Smooth muscle cell (in vitro differentiated cells): ENCODE results near the gene HLA-DQA2. TPM values are rescaled to one million over a fixed set of nuclear protein-coding genes. Genes with fewer than 3 reads are reported as not detected.
A peak's percentile ranks its signal among the peaks of the same experiment; 100 is the strongest.
"Not testable (repeated sequence)": the region's sequence is repeated elsewhere in the genome, so short reads cannot be mapped to it uniquely, and the experiment has no call there.

Experiments used
- DNase-seq: peaks from one replicate; lab custom pipeline; 2025; ENCODE audit not compliant: unreplicated experiment; lab: John Stamatoyannopoulos, UW
- H2AFZ ChIP-seq: fragments of 200-600 bp; sonication (generic); 2 replicates; pipeline ENCODE4 v1.6.0; 2016; ENCODE audit warnings: antibody characterized with exemption, low read depth, mild to moderate bottlenecking
- H3F3A ChIP-seq: fragments of 200-600 bp; sonication (generic); 2 replicates; pipeline ENCODE4 v1.6.0; 2017; ENCODE audit warnings: antibody characterized with exemption, low read depth
- H3K27ac ChIP-seq: fragments of 200-600 bp; sonication (generic); 2 replicates; pipeline ENCODE4 v1.5.1; 2016; ENCODE audit warnings: low read depth, mild to moderate bottlenecking
- H3K27me3 ChIP-seq: fragments of 200-600 bp; sonication (generic); 2 replicates; pipeline ENCODE4 v1.6.1; 2016; ENCODE audit warnings: low read depth, mild to moderate bottlenecking
- H3K36me3 ChIP-seq: fragments of 200-600 bp; sonication (generic); 2 replicates; pipeline ENCODE4 v1.5.1; 2016; ENCODE audit warnings: low read depth
- H3K4me1 ChIP-seq: fragments of 200-600 bp; sonication (generic); 2 replicates; pipeline ENCODE4 v1.5.1; 2016; ENCODE audit warnings: low read depth
- H3K4me2 ChIP-seq: fragments of 200-600 bp; sonication (generic); 2 replicates; pipeline ENCODE4 v1.6.0; 2016; ENCODE audit warnings: mild to moderate bottlenecking
- H3K4me3 ChIP-seq: fragments of 200-600 bp; sonication (generic); 2 replicates; pipeline ENCODE4 v1.5.1; 2016; ENCODE audit warnings: mild to moderate bottlenecking
- H3K79me2 ChIP-seq: fragments of 200-600 bp; sonication (generic); 2 replicates; pipeline ENCODE4 v1.6.0; 2016; ENCODE audit warnings: low read depth, mild to moderate bottlenecking
- H3K9ac ChIP-seq: fragments of 200-600 bp; sonication (generic); 2 replicates; pipeline ENCODE4 v1.6.0; 2016; ENCODE audit warnings: low read depth
- H3K9me3 ChIP-seq: fragments of 200-600 bp; sonication (generic); replicated peaks from 2 replicates; pipeline ENCODE4 v1.5.1; 2016; ENCODE audit warnings: low read depth
- H4K20me1 ChIP-seq: fragments of 200-600 bp; sonication (generic); 2 replicates; pipeline ENCODE4 v1.6.0; 2016; ENCODE audit warnings: low read depth
- WGBS: methylation state at CpG from one replicate; pipeline ENCODE4 v1.1.7; 2016; ENCODE audit warnings: low lambda C conversion rate; 5-methylcytosine and 5-hydroxymethylcytosine counted together
- polyA plus RNA-seq: library from polyadenylated mRNA; unstranded; fragments of >200 nt; fragmentation: Nextera tagmentation; extraction: Ambion mirVana; gene quantifications from 2 replicates; pipeline ENCODE4 v1.2.1, GENCODE V29; 2016
- total RNA-seq: library from RNA; depleted of rRNA; stranded (reverse); fragments of >200 nt; gene quantifications from 2 replicates; pipeline ENCODE4 v1.2.3, GENCODE V29; 2014
- TF ChIP-seq, protein P1 (sequence below): fragments of 200-600 bp; sonication (generic); IDR thresholded peaks from 2 replicates; pipeline ENCODE4 v1.5.1; 2017; ENCODE audit warnings: borderline replicate concordance, mild to moderate bottlenecking, antibody characterized with exemption; ENCODE audit not compliant: insufficient read depth, poor library complexity, severe bottlenecking

The HLA-DQA2 gene
- total and polyA plus RNA-seq, 2 experiments from 2014 or later = not detected

- H3K4me2 ChIP-seq = no peak overlapping the region
- H4K20me1 ChIP-seq = no peaks in the 10 kb centered on the region
- TF ChIP-seq, protein P1, sequence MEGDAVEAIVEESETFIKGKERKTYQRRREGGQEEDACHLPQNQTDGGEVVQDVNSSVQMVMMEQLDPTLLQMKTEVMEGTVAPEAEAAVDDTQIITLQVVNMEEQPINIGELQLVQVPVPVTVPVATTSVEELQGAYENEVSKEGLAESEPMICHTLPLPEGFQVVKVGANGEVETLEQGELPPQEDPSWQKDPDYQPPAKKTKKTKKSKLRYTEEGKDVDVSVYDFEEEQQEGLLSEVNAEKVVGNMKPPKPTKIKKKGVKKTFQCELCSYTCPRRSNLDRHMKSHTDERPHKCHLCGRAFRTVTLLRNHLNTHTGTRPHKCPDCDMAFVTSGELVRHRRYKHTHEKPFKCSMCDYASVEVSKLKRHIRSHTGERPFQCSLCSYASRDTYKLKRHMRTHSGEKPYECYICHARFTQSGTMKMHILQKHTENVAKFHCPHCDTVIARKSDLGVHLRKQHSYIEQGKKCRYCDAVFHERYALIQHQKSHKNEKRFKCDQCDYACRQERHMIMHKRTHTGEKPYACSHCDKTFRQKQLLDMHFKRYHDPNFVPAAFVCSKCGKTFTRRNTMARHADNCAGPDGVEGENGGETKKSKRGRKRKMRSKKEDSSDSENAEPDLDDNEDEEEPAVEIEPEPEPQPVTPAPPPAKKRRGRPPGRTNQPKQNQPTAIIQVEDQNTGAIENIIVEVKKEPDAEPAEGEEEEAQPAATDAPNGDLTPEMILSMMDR = no peak
- H3K4me1 ChIP-seq = no peaks in the 10 kb centered on the region
- DNase-seq = no peak
- H3K36me3 ChIP-seq = no peaks in the 10 kb centered on the region
- no peak overlapping the region for H3K4me3 ChIP-seq
- no peaks in the 10 kb centered on the region for H3K9me3 ChIP-seq
- H3K79me2 ChIP-seq = no peaks in the 10 kb centered on the region
- peaks cover 4% of the 10 kb centered on the region for H3K27me3 ChIP-seq
- H2AFZ ChIP-seq = no peak overlapping the region
- no peak overlapping the region for H3K27ac ChIP-seq
- no peaks in the 10 kb centered on the region for H3F3A ChIP-seq
- no peak overlapping the region for H3K9ac ChIP-seq
Observed at GRCh38 chr6:32779036-32779435, 37.8 kb downstream of the HLA-DQA2 start.

DNA sequence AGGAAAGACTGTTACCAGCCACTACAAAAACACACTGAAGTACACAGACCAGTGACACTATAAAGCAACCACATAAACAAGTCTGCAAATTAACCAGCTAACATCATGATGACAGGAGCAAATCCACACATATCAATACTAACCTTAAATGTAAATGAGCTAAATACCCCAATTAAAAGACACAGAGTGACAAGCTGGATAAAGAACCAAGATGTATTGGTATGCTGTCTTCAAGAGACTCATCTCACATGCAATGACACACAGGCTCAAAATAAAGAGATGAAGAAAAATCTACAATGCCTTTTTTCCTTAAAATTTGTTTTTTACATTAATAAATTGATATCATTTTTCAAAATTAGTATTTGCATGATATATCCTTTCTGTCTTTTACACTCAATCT, 41.7 kb downstream of the HLA-DQA2 start:
- not testable (repeated sequence) for H4K20me1 ChIP-seq, H3K4me2 ChIP-seq, H3K4me3 ChIP-seq, DNase-seq, H3K9ac ChIP-seq, H2AFZ ChIP-seq, H3K4me1 ChIP-seq, H3K36me3 ChIP-seq, H3K27ac ChIP-seq, H3K9me3 ChIP-seq, H3K27me3 ChIP-seq, H3F3A ChIP-seq, H3K79me2 ChIP-seq

GRCh38 chr6:32785781-32786533, 44.8 kb downstream of the HLA-DQA2 start:
- Histone ChIP-seq H3K9me3 (no peaks in the 10 kb centered on the region), H3K27me3 (no peaks in the 10 kb centered on the region), H3K4me1 (no peaks in the 10 kb centered on the region), H3K79me2 (no peaks in the 10 kb centered on the region), H3K4me2 (no peak overlapping the region), H3K36me3 (no peaks in the 10 kb centered on the region), H3F3A (no peaks in the 10 kb centered on the region), H2AFZ (no peak overlapping the region), H3K27ac (no peak overlapping the region), H4K20me1 (no peaks in the 10 kb centered on the region), H3K4me3 (no peak overlapping the region), H3K9ac (no peak overlapping the region)
- WGBS = 54% methylated on average over 5 of the region's 5 CpGs
- DNase-seq = no peak
- TF ChIP-seq, protein P1 = peak; percentile 63

DNA sequence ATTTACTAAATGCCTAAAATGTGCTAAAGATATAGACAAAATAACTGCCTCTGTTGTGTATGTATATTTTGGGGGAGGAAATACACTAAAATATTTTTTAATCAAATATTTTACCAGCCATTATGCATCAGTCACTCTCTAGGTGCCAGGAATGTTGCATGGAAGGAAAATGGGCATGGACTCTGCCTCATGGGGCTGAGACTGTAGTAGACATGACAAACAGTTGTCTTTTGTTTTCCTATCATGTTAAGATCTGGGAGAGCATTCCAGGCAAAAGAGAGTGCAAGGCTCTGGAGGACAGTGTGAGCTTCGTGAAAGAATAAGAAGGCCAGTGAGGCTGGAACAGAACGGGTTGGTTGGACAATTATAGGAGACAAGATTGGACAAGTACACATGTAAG, 49.1 kb downstream of the HLA-DQA2 start:
- H3K27ac ChIP-seq = peak overlapping the region; percentile 62

More for the DNA sequence above, 49.1 kb downstream of the HLA-DQA2 start:
- Histone ChIP-seq H3K4me3 (no peak overlapping the region), H3K36me3 (no peaks in the 10 kb centered on the region), H3K9ac (no peak overlapping the region), H2AFZ (no peak overlapping the region), H3F3A (no peaks in the 10 kb centered on the region), H3K79me2 (no peaks in the 10 kb centered on the region), H3K4me2 (no peak overlapping the region), H4K20me1 (no peaks in the 10 kb centered on the region), H3K27me3 (peaks cover 4% of the 10 kb centered on the region), H3K4me1 (no peaks in the 10 kb centered on the region), H3K9me3 (no peaks in the 10 kb centered on the region)
- DNase-seq = no peak
- WGBS = 33% methylated on average over 2 of the region's 2 CpGs
- TF ChIP-seq, protein P1 = no peak
